Putamen (tissue), 1 donor: ENCODE results near the gene FAM83D.
"Not testable (repeated sequence)": the region's sequence is repeated elsewhere in the genome, so short reads cannot be mapped to it uniquely, and the experiment has no call there.

Source experiments
- DNase-seq: peaks from one replicate; pipeline ENCODE4 v3.0.0-alpha.2; 2016; ENCODE audit warnings: low spot score

FAM83D gene

DNA sequence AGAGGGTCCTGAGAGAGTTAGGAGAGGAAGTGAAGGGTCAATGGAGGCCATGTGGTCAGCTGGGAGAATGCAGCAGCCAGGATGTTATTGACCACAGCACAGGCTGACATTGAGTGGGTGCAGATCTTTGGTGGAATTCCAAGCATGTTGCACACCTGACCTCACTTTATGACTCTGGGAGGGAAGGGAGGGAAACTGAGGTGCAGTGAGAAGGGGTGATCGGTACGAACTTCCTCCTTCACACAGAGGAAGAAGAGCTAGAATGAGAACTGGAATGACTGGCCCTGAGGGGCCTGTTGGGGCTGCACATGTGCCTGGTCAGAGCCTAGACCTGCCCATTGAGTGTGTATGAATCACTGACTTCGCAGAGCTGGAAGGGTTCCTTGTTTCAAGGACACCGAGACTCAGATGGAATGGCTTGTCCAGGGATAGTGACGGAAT, 9.8 kb downstream of the FAM83D start:
- DNase-seq, result no peak

GRCh38 chr20:38937000-38937399, 10.8 kb downstream of the FAM83D start:
- no peak for DNase-seq

GRCh38 chr20:38937978-38938473, 11.8 kb downstream of the FAM83D start:
- DNase-seq, result no peak

DNA sequence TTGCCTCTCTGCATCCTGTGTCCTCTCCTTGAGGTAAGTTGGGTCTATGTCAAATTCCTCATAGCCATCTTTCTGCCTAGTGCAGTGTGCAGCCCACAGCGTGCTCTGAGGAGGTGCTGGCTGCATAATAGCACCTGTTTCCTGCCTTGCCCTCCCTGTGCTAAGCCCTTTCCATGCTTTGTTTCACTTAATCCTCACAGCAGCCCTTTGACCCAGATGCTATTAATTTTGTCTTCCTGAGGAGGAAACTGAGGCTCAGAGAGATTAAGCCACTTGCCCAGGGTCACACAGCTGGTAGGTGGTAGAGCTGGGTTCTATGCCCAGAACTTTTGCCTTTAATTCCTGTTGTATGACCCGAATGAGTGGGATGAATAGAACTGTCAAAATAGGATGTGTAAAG, 13.5 kb downstream of the FAM83D start:
- no peak for DNase-seq

DNA sequence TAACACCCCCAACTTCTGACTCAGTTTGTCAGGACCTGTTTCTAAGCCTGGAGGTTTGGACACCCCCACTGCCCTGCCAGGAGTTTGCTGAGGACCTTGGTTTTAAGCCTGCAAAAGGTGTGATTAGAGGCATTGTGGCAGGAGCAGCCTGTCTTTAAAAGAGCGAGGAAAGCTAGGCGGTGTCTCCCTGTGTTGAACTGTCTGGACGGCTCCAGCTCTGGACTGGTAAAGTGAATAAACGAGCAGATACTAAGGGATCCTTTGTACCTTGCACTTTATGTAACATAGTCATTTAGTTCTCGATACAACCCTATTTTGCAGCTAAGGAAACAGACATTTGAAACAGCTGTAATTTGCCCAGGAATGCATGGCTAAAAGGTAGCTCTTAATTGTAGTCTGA, 14.4 kb downstream of the FAM83D start:
- DNase-seq, result no peak

- DNase-seq, result no peak
Measured at GRCh38 chr20:38941726-38942389, 15.6 kb downstream of the FAM83D start.

- DNase-seq, result no peak
Measured at GRCh38 chr20:38945012-38945411, 18.8 kb downstream of the FAM83D start.

- no peak for DNase-seq
Measured at GRCh38 chr20:38946836-38947235, 20.6 kb downstream of the FAM83D start.

DNA sequence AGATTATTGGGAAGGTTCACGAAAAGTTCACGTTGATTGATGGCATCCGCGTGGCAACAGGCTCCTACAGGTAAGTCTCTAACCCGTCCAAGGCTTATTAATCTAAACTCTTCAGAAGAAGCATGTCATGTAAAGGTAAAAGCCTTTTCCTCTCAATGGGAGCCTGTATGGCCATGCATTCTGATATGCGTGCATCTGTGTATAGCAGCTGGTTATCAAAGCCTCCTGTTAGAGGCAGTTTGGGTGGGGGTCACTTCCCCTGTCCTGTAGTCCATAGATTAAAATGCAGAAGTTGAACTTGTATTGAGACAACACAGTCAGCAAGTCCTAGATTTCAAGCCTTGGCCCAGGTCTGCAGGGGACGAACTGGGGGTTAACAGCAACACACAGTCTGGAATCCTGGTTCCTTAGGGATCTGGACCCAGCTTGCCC, 21.7 kb downstream of the FAM83D start:
- DNase-seq, result no peak

- no peak for DNase-seq
Measured at GRCh38 chr20:38950254-38950653, 24.0 kb downstream of the FAM83D start.

- no peak for DNase-seq
Measured at GRCh38 chr20:38951611-38952010, 25.4 kb downstream of the FAM83D start.

DNA sequence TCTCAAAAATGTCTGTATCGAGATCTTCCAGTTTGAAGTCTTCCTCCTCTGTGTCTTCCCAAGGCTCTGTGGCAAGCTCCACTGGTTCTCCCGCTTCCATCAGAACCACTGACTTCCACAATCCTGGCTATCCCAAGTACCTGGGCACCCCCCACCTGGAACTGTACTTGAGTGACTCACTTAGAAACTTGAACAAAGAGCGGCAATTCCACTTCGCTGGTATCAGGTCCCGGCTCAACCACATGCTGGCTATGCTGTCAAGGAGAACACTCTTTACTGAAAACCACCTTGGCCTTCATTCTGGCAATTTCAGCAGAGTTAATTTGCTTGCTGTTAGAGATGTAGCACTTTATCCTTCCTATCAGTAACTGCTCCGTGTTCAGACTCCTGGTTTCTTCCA, 25.9 kb downstream of the FAM83D start:
- no peak for DNase-seq

DNA sequence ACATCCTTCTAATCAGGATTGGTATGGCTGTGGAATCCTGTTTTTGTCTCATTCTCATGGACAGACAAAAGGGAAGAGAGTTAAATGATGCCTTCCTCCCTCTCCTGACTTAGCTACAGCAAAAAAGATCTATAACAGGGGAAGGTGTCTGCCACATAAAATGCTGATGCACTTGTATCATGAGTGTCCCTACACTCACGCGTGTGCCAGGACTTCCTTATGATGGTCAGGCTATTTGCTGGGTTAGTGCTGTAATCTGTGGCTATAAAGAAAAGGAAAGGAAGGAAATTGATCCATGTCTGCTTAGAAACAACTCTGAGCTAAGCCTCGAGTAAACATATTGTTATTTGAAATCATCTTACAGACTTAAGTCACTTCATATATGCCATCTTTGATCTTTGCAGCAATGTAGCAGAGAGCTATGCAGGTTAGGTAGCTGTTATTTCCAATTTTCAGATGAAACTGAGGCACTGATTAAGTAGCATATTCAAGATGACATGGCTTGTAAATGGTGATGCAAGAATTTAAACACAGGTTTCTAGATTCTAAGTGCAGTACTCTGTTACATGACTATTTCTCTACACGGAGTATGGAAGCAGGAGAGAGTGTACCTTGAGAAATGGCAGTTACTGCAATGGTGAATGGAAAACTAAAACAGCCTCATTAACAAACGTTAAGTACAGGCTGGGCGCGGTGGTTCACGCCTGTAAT, 27.6 kb downstream of the FAM83D start:
- no peak for DNase-seq

DNA sequence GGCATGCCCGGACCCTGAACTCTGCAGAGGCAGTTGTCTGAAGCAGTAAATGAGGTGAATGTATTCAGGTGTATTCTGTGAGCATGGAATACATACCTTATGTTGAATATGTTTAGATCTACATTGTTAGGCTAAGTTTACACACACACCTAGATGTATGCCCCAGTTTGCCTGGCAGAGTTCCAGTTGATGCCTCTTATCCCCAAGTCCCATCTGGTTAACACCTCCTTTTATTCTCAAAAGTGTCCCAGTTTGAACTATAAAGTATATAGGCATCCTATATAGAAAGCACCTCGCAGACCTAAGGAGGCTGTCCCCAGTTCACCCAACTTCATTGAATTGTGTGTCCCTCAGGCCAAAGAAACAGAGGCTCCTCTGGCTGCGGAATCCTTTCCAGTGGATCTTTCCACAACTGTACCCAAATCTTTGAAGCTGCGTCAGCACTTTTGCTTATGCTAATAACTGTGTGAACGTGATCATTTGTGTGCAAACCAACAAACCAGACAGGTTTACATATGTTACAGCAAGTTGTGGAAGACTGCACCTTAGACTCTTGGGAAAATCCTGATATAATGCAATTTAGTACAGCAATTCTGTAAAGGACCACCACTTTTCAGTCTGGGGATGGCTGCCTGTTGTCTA, 31.1 kb downstream of the FAM83D start:
- DNase-seq, result no peak

GRCh38 chr20:38957915-38958485, 31.8 kb downstream of the FAM83D start:
- DNase-seq, result no peak

GRCh38 chr20:38960187-38960687, 34.0 kb downstream of the FAM83D start:
- not testable (repeated sequence) for DNase-seq

DNA sequence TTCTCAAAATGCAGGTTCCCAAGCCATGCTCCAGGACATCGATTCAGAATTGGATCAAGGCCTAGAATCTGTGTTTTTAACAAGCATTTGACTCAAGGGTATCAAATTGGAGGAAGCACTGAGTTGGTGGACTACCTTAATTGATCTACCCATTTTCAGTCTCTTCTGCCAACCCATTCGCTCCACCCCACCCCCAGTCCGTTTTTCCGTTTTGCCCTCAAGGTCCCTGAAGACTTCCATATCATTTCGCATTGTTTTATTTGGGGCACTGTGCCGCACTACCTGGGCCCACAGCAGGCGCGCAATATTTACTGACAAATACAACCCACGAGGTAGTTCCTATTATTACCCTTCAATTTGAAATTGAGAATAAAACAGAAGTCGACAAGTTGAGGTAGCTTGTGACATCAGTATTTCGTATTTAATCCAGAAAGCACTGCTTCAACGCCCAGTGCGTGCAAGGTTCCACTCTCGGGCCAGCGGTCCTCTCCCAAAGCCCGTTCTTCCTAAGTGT, 35.4 kb downstream of the FAM83D start:
- no peak for DNase-seq

- DNase-seq, result peak; percentile 98
Measured at GRCh38 chr20:38962044-38962927, 36.1 kb downstream of the FAM83D start, which contains the start of gene DHX35. TSS of gene DHX35 (plus strand) at chr20:38962344. CDS start at chr20:38962368, 24 bp downstream.

DNA sequence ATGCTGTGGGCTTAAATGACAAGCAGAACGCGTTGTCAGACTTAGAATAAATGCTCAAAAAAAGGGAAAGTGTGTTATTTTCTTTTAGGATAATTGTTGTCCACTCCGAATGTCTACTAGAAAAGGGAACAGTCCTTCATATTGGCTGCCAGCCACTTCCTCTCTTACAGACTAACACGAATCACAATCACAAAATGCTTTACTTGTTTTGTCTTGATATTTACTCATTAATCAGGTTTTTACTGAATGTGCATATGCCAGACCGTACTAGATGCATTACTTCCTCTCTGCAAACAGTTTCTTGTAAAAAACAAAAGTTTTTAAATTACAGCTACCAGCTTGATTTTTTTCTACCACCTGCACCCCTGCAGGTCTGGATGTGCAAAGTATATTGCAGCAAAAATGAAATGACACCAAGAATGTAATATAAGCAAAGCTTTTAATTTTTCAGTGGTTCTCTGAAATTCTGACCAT, 36.7 kb downstream of the FAM83D start:
- no peak for DNase-seq

- DNase-seq, result no peak
Measured at GRCh38 chr20:38963745-38964144, 37.5 kb downstream of the FAM83D start.

DNA sequence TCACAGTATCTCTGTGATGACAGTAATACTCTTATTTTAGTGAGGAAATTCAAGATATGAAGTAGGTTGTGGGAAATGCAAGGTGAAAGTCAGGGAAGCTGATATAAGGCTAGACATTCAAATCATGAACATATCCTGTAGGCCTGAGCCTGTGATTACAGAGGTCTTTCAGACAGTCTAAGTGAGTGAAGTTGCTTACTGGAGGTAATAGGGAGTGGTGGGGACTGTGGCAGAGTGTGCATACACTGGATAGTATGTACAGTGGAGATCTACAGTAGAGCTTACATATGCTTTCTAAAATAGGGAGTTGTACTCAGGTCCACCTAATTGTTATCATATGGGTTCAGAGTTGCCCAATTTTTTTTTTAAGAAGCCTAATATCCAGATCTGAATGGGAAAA, 39.0 kb downstream of the FAM83D start:
- DNase-seq, result no peak
